Keratinocyte (primary cell): Measurements from ENCODE around the gene CYLC2. TPM values are rescaled to one million over a fixed set of nuclear protein-coding genes. Genes with fewer than 3 reads are reported as not detected.

Source experiments
- DNase-seq: peaks from one replicate; pipeline ENCODE4 v3.0.0-alpha.2; 2011; ENCODE audit warnings: low read depth, missing footprints, low spot score
- FAIRE-seq: peaks from 2 replicates; lab custom pipeline; 2011; peaks lifted over from hg19 to GRCh38; lab: Jason Lieb, UNC
- H2AFZ ChIP-seq: 2 replicates; pipeline ENCODE4 v1.6.0; 2012; ENCODE audit warnings: low read length, control low read depth, inconsistent platforms; ENCODE audit not compliant: control insufficient read depth
- H3K27ac ChIP-seq: 2 replicates; pipeline ENCODE4 v1.5.1; 2011; ENCODE audit warnings: low read length; ENCODE audit not compliant: control insufficient read depth, insufficient read depth
- H3K27me3 ChIP-seq: 3 replicates; pipeline ENCODE4 v1.6.0; 2011; ENCODE audit warnings: low read length; ENCODE audit not compliant: control insufficient read depth, insufficient read depth; ENCODE audit errors: extremely low read depth
- H3K36me3 ChIP-seq, 2 experiments: 2 replicates in 1 of 2; 3 replicates in 1 of 2; pipeline ENCODE4 v1.5.1; 2011; ENCODE audit warnings: low read length in 2 of 2, mild to moderate bottlenecking in 1 of 2; ENCODE audit not compliant: control insufficient read depth in 2 of 2, insufficient read depth in 2 of 2; ENCODE audit errors: extremely low read depth in 1 of 2
- H3K4me1 ChIP-seq: 3 replicates; pipeline ENCODE4 v1.5.1; 2011; ENCODE audit warnings: low read length; ENCODE audit not compliant: control insufficient read depth, insufficient read depth; ENCODE audit errors: extremely low read depth
- H3K4me2 ChIP-seq: 3 replicates; pipeline ENCODE4 v1.6.0; 2011; ENCODE audit warnings: low read depth, low read length; ENCODE audit not compliant: control insufficient read depth, insufficient read depth; ENCODE audit errors: extremely low read depth
- H3K4me3 ChIP-seq, 3 experiments: fragments of 200-600 bp in 1 of 3; sonication (generic) in 1 of 3; 2 replicates in 2 of 3; 3 replicates in 1 of 3; pipeline ENCODE4 v1.5.1; 2011 to 2016; ENCODE audit warnings: low read length in 3 of 3, mild to moderate bottlenecking in 3 of 3, control low read depth in 2 of 3, inconsistent platforms in 1 of 3, low read depth in 1 of 3, mixed read lengths in 1 of 3, mixed run types in 1 of 3, moderate library complexity in 1 of 3; ENCODE audit not compliant: control insufficient read depth in 2 of 3, insufficient read depth in 2 of 3; ENCODE audit errors: extremely low read depth in 1 of 3
- H3K79me2 ChIP-seq: 2 replicates; pipeline ENCODE4 v1.6.0; 2012; ENCODE audit warnings: low read length; ENCODE audit not compliant: control insufficient read depth, insufficient read depth
- H3K9ac ChIP-seq: 3 replicates; pipeline ENCODE4 v1.6.0; 2011; ENCODE audit warnings: low read length; ENCODE audit not compliant: control insufficient read depth, insufficient read depth; ENCODE audit errors: extremely low read depth
- H3K9me1 ChIP-seq: 3 replicates; pipeline ENCODE4 v1.6.0; 2011; ENCODE audit warnings: low read length; ENCODE audit not compliant: control insufficient read depth, insufficient read depth; ENCODE audit errors: extremely low read depth
- H3K9me3 ChIP-seq: 2 replicates; pipeline ENCODE4 v1.5.1; 2012; ENCODE audit warnings: low read depth, low read length; ENCODE audit not compliant: control insufficient read depth
- H4K20me1 ChIP-seq: 3 replicates; pipeline ENCODE4 v1.6.0; 2011; ENCODE audit warnings: low read length; ENCODE audit not compliant: control insufficient read depth, insufficient read depth; ENCODE audit errors: extremely low read depth
- CTCF ChIP-seq, 3 experiments: IDR thresholded peaks in 1 of 3; conservative IDR thresholded peaks in 1 of 3; optimal IDR thresholded peaks in 1 of 3; 2 replicates in 2 of 3; 3 replicates in 1 of 3; pipeline versions ENCODE3 to v1.5.1; 2011; ENCODE audit warnings: low read length in 3 of 3, mild to moderate bottlenecking in 3 of 3, moderate library complexity in 2 of 3, control low read depth in 1 of 3, inconsistent platforms in 1 of 3; ENCODE audit not compliant: insufficient read depth in 2 of 3; ENCODE audit errors: extremely low read depth in 1 of 3
- EZH2 ChIP-seq: IDR thresholded peaks from one replicate; pipeline ENCODE4 v1.6.1; 2012; ENCODE audit warnings: inconsistent platforms, mild to moderate bottlenecking, low read length, moderate library complexity
- dilution Hi-C: fragments of 300-500 bp; cut with MboI; formaldehyde crosslinking; loops from one replicate; pipeline ENCODE4 v1.7.0; 2020; ENCODE audit warnings: low sequenced_read_pairs; ENCODE audit not compliant: extremely low pct_ligation_motif_present
- polyA plus RNA-seq, 5 experiments: library from polyadenylated mRNA; depleted of rRNA in 3 of 5; stranded (reverse) in 3 of 5; stranded (forward) in 1 of 5; unstranded in 1 of 5; fragments of >200 nt; gene quantifications; 1 replicate in 1 of 5; 2 replicates in 3 of 5; 3 replicates in 1 of 5; pipeline versions ENCODE4 v1.2.1 to v1.2.3, GENCODE V29; 2011 to 2012; ENCODE audit warnings: missing spikeins in 2 of 5, low read depth in 1 of 5, low replicate concordance in 1 of 5

CYLC2 gene
- polyA plus RNA-seq, 1 donor (not counting 4 experiments of a cell fraction or from before 2014, with no cell fraction given), result not detected

GRCh38 chr9:102986425-102986824 lies 8.7 kb upstream of the CYLC2 start:
- H3K9me1 ChIP-seq, result no peaks in the 10 kb centered on the region
- H3K27ac ChIP-seq, result no peak overlapping the region
- H3K4me2 ChIP-seq, result no peak overlapping the region
- TF ChIP-seq EZH2, result no peak
- no peak for TF ChIP-seq CTCF (optimal IDR thresholded peaks at IDR 0.05 in 1 of 3, IDR thresholded peaks at IDR 0.05 in 1 of 3, conservative IDR thresholded peaks at IDR 0.05 in 1 of 3; ENCODE audit: extremely low read depth in 1 of 3, insufficient read depth in 2 of 3, low read length in 3 of 3)
- DNase-seq (no peak), FAIRE-seq (no peak)
- no peaks in the 10 kb centered on the region for H3K9me3 ChIP-seq
- dilution Hi-C loops, result no loop called here
- H3K27me3 ChIP-seq, result no peaks in the 10 kb centered on the region
- H2AFZ ChIP-seq, result no peak overlapping the region
- no peak overlapping the region for H3K4me3 ChIP-seq
- no peak overlapping the region for H3K9ac ChIP-seq
- H3K4me1 ChIP-seq, result no peaks in the 10 kb centered on the region
- H3K79me2 ChIP-seq, result no peaks in the 10 kb centered on the region
- no peaks in the 10 kb centered on the region for H3K36me3 ChIP-seq
- H4K20me1 ChIP-seq, result no peaks in the 10 kb centered on the region

GRCh38 chr9:103003689-103004088 lies 8.6 kb downstream of the CYLC2 start:
- no peak overlapping the region for H3K4me3 ChIP-seq
- DNase-seq (no peak), FAIRE-seq (no peak)
- H3K4me2 ChIP-seq, result no peak overlapping the region
- H4K20me1 ChIP-seq, result no peaks in the 10 kb centered on the region
- H3K27me3 ChIP-seq, result no peaks in the 10 kb centered on the region
- no peak overlapping the region for H2AFZ ChIP-seq
- no peaks in the 10 kb centered on the region for H3K79me2 ChIP-seq
- no peaks in the 10 kb centered on the region for H3K9me1 ChIP-seq
- no peaks in the 10 kb centered on the region for H3K36me3 ChIP-seq
- H3K4me1 ChIP-seq, result no peaks in the 10 kb centered on the region
- dilution Hi-C loops, result no loop called here
- H3K27ac ChIP-seq, result no peak overlapping the region
- TF ChIP-seq EZH2 (no peak), CTCF (optimal IDR thresholded peaks at IDR 0.05 in 1 of 3, IDR thresholded peaks at IDR 0.05 in 1 of 3, conservative IDR thresholded peaks at IDR 0.05 in 1 of 3; ENCODE audit: extremely low read depth in 1 of 3, insufficient read depth in 2 of 3, low read length in 3 of 3) (no peak)
- no peak overlapping the region for H3K9ac ChIP-seq
- no peaks in the 10 kb centered on the region for H3K9me3 ChIP-seq
